Spleen (tissue), 7 donors: ENCODE measurements around the gene COCH.

Source experiments
- CTCF ChIP-seq, 11 experiments: fragments of 200-600 bp in 7 of 11; fragments of 450-650 bp in 4 of 11; sonication (generic) in 4 of 11; IDR thresholded peaks in 8 of 11; conservative IDR thresholded peaks in 3 of 11; 1 replicate in 7 of 11; 2 replicates in 4 of 11; pipeline versions ENCODE4 v1.4.0 to v1.8.0; 2016 to 2021; ENCODE audit warnings: antibody characterized with exemption in 11 of 11, inconsistent platforms in 4 of 11, mild to moderate bottlenecking in 1 of 11
- POLR2A ChIP-seq, 3 donors: fragments of 450-650 bp; IDR thresholded peaks; one replicate each; pipeline ENCODE4 v1.5.1; 2017; ENCODE audit warnings: antibody characterized with exemption in 3 of 3, mild to moderate bottlenecking in 1 of 3
- POLR2AphosphoS5 ChIP-seq, 3 donors: sonication (generic); formaldehyde crosslinking; IDR thresholded peaks; one replicate each; pipeline ENCODE4 v1.5.1; 2017; ENCODE audit warnings: antibody characterized with exemption in 3 of 3
- donor health status: DM: no; HTN: no; CAD: no; lungs with moderate emphysema.
- donor health status: DM: no; HTN: no; CAD: no.
- donor health status: DM: no; HTN: no; CAD: no.

- no peak for TF ChIP-seq POLR2A (IDR thresholded peaks at IDR 0.05)
- TF ChIP-seq CTCF (IDR thresholded peaks at IDR 0.05 in 8 of 11, conservative IDR thresholded peaks at IDR 0.05 in 3 of 11), result no peak
- no peak for TF ChIP-seq POLR2AphosphoS5 (IDR thresholded peaks at IDR 0.05)
These were observed 10.5 kb downstream of the COCH start for GRCh38 chr14:30884901-30885300.
